RCC 7860 (cell line): ENCODE measurements around the gene UBR7.

Source experiments
- DNase-seq: peaks from one replicate; pipeline ENCODE4 v3.0.0-alpha.2; 2015; ENCODE audit warnings: low spot score
- FAIRE-seq: peaks from 2 replicates; lab custom pipeline; 2012; peaks lifted over from hg19 to GRCh38; lab: Jason Lieb, UNC

UBR7 gene

GRCh38 chr14:93245764-93246420 is 38.8 kb downstream of the UBR7 start:
- FAIRE-seq, result no peak

DNA sequence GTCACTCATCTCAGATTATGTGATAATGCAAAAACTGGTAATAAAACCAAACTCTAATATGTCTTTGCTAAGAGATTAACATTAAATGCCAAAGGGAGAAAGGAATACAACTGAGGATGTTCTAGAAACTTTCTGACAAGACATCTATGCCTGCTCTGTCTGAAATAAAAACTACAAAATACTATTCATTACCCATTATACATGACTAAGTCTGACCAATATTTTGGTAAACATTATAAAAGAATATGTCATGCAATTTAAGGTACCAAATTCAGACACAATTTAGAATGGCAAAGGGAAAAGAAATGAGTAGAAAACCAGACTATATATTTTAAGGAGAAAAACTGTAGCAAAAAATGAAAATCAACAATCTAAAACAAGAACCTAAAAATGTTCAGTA is 39.5 kb downstream of the UBR7 start:
- FAIRE-seq (no peak), DNase-seq (no peak)

More at GRCh38 chr14:93245764-93246420, 38.8 kb downstream of the UBR7 start:
- no peak for DNase-seq

GRCh38 chr14:93249128-93249831 is 42.2 kb downstream of the UBR7 start:
- DNase-seq, result no peak
- no peak for FAIRE-seq

- DNase-seq, result no peak
- no peak for FAIRE-seq
These were observed 55.4 kb downstream of the UBR7 start for GRCh38 chr14:93262446-93262845.

DNA sequence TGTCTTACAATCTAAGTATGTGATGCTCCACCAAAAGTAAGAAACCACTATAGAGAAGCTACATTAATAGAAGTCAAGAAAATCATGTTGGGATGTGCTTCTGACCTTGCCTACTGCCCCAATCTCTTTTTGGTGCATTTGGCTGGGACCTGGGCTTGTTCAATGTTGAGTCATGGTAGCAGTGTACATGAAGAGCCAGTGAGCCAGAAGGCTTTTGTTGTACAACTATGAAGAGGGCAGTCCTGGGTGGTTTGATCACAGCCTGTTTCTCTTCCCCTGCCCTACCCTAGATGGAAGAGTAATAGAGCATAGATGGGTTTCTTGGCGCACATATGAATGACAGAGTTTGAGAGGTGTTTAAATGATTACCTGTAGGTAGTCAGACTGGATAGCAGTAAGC is 56.4 kb downstream of the UBR7 start:
- no peak for DNase-seq
- no peak for FAIRE-seq

DNA sequence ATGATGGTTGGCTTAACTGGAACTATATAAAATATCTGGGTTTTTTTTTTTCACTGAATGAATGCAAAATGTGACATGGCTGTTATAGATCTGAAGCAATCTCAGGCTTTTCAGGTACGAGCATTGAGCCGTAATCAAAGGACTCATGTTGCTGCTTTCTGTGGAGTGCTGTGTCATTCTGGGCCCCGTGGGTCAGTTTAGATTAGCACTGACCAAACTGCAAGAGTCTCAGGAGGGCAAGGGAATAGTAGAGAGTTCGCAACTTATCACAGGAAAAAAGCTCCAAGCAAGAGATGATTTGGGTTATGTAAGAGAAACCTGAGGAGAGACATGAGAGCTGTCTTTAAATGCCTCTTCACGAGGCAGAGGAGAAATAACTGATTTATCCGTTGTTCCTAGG is 59.1 kb downstream of the UBR7 start:
- FAIRE-seq (no peak), DNase-seq (no peak)

- DNase-seq (no peak), FAIRE-seq (no peak)
These were observed 60.2 kb downstream of the UBR7 start for GRCh38 chr14:93267149-93267711.

DNA sequence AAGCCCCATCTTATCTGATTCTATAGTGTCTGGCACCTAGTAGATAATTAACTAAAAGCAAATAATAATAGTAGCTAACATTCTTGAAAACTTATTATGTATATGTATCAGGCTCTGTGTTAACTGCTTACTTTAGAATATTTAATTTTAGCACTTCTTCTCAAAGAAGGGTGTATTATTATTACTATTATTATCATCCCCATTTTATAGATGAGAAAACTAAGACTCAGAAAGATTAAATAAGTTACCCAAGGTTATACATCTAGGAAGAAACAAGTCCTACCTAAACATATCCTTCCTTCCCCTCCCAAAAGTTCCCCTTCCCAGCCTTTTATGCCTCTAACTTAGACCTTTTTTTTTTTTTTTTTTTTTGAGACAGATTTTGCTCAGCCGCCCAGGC is 61.4 kb downstream of the UBR7 start:
- FAIRE-seq, result no peak
- no peak for DNase-seq

DNA sequence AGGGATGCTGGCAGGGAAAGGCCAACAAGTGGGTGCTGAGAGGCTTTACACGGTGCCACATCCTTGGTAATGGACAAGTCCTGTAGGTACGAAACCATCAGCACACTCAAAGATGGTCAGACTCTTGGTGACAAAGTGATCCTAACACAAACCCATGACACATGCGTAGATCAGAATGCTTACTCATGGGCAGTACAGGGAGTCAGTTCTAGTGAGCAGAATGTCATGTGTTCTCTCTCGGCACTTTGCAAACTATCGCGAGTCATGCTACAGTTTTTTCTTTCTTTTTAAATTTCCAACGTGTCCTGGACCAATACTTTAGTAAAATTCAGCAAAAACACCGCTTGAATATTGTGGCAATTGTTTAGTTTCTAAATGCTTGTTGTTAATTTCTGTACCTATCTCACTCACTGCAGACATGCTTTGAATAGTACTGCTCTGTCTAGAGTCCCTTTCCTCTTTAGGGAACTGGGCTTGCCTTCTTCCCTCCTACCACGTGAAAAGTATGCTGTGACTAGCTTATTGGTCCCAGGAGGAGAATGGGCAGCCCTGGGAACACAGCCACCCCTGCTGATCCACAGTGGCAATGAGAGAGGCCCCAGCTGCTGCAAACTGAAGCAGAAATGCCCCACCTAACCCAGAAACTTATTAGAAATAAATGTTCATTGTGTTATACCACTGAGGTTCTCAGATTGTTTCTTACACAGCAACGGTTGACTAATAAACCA is 62.4 kb downstream of the UBR7 start:
- peak; percentile 71 for DNase-seq
- FAIRE-seq, result peak; percentile 35

DNA sequence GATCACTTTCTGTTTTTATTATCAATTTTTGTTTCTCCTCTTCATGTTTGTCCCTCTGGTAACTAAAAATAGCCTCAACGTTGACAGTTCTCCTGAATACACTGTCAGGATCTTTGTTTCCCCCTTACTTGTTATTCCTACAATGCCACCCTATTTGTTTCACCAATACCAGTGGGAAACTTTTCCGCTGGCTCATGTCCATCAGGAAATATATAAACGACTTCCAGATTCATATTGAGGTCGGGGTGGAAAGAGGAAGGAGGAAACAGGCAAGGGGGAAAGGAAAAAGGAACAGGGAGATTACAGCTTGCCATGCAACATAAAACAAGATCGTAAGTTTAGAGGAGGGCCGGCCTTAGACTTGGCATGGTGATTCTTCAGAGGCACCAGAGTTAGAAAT is 64.1 kb downstream of the UBR7 start:
- no peak for FAIRE-seq
- no peak for DNase-seq

GRCh38 chr14:93274055-93274806 is 67.2 kb downstream of the UBR7 start:
- no peak for FAIRE-seq

DNA sequence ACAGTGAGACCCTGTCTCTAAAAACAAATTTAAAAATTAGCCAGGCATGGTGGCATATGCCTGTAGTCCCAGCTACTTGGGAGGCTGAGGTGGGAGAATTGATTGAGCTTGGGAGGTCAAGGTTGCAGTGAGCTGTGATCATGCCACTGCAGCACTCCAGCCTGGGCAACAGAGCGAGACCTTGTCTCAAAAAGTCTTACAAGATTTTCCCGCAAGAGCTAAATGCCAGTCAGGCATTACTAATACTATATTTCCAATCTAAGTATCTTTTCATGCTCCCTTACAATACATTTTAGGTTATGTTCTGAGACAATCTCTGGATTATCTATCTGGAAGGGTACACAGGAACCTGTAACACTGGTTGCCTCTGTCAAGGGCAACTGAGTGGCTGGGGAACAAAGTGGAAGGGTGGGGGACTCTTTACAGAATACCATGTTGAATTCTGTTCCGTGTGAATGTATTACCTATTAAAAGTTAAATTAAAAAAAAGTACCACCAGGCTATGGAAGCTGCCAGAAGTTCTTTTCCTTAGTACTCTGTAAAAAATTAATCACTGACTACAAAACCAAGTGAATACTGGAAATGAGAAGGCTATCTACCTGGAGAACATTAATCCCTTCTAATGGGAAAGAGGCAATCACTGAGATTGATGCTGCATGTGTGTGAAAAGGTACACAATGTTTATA is 69.1 kb downstream of the UBR7 start:
- peak; percentile 73 for FAIRE-seq
- DNase-seq, result no peak

More at GRCh38 chr14:93274055-93274806, 67.2 kb downstream of the UBR7 start:
- no peak for DNase-seq
